Nephron (organoid): ENCODE results near the gene MSGN1.

Source experiments
- H3K27ac Mint-ChIP-seq, 3 experiments: 2 replicates each; pipeline ENCODE4 v1.8.0; 2020; ENCODE audit warnings: mixed read lengths in 3 of 3, mild to moderate bottlenecking in 2 of 3, moderate library complexity in 1 of 3
- H3K27me3 Mint-ChIP-seq: 2 replicates; pipeline ENCODE4 v1.8.0; 2021; ENCODE audit warnings: low read depth, mild to moderate bottlenecking, moderate library complexity, mixed read lengths
- H3K36me3 Mint-ChIP-seq: 2 replicates; pipeline ENCODE4 v1.8.0; 2020; ENCODE audit warnings: low read depth, mixed read lengths
- H3K4me1 Mint-ChIP-seq: 2 replicates; pipeline ENCODE4 v1.8.0; 2020; ENCODE audit warnings: mixed read lengths
- H3K4me3 Mint-ChIP-seq, 3 experiments: 2 replicates each; pipeline ENCODE4 v1.8.0; 2020; ENCODE audit warnings: mild to moderate bottlenecking in 3 of 3, mixed read lengths in 3 of 3, moderate library complexity in 2 of 3
- H3K9me3 Mint-ChIP-seq: 2 replicates; pipeline ENCODE4 v1.8.0; 2020; ENCODE audit warnings: mixed read lengths
- CTCF ChIP-seq, 3 experiments: fragments of 200-600 bp; sonication (generic); IDR thresholded peaks; one replicate each; pipeline ENCODE4 v1.5.0; 2021; ENCODE audit warnings: antibody characterized with exemption in 3 of 3; ENCODE audit not compliant: unreplicated experiment in 3 of 3

The MSGN1 gene

GRCh38 chr2:17805717-17806363, 10.4 kb upstream of the MSGN1 start:
- Mint-ChIP-seq H3K9me3 (no peaks in the 10 kb centered on the region), H3K4me3 (peak overlapping the region in 1 of 3 experiments; percentile 8), H3K36me3 (no peaks in the 10 kb centered on the region), H3K27me3 (no peaks in the 10 kb centered on the region), H3K4me1 (peaks cover 45% of the 10 kb centered on the region), H3K27ac (peak overlapping the region; percentile 21 to 51 (median 50))
- no peak for TF ChIP-seq CTCF (IDR thresholded peaks at IDR 0.05; ENCODE audit: unreplicated experiment in 3 of 3)

GRCh38 chr2:17813010-17813741, 3.1 kb upstream of the MSGN1 start:
- no peak for TF ChIP-seq CTCF (IDR thresholded peaks at IDR 0.05; ENCODE audit: unreplicated experiment in 3 of 3)
- Mint-ChIP-seq H3K36me3 (no peaks in the 10 kb centered on the region), H3K4me1 (peaks cover 53% of the 10 kb centered on the region), H3K9me3 (no peaks in the 10 kb centered on the region), H3K27me3 (no peaks in the 10 kb centered on the region), H3K4me3 (no peak overlapping the region), H3K27ac (peak overlapping the region; percentile 62 to 79 (median 66))

DNA sequence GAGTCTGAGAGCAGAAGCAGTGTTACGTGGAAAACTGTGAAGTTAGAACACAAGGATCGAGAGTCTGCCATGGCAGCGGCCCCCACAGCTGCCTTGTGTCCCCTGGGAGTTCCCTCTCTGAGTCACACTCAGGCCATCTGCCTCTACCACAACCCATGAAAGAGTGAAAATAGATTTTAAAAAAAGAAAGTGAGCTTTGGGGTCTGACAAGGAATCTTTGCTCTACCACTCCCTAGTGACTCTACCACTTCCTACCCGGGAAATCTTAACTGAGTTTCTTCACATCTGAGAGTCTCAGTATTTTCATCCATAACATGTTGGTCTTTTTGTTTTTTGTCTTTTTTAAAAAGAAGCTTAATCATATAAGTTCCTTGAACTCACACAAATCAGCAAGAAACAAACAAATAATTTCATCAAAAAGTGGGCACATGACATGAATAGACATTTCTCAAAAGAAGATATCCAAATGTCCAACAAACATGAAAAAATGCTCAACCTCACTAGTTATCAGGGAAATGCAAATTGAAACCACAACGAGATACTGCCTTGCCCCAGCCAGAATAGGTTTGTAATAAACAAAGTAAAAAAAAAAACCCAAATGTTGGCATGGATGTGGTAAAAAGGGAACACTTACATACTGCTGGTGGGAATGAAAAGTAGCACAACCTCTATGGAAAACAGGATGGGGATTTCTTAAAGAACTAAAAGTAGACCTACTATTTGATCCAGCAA, 2.4 kb upstream of the MSGN1 start:
- Mint-ChIP-seq H3K4me1 (peaks cover 53% of the 10 kb centered on the region), H3K27me3 (no peaks in the 10 kb centered on the region), H3K36me3 (no peaks in the 10 kb centered on the region), H3K27ac (peak overlapping the region; percentile 62 to 79 (median 66)), H3K4me3 (no peak overlapping the region), H3K9me3 (no peaks in the 10 kb centered on the region)
- no peak for TF ChIP-seq CTCF (IDR thresholded peaks at IDR 0.05; ENCODE audit: unreplicated experiment in 3 of 3)

GRCh38 chr2:17814601-17815000, 1.7 kb upstream of the MSGN1 start:
- H3K27me3 Mint-ChIP-seq = no peaks in the 10 kb centered on the region
- TF ChIP-seq CTCF (IDR thresholded peaks at IDR 0.05; ENCODE audit: unreplicated experiment in 3 of 3) = no peak
- peak overlapping the region in 1 of 3 experiments; percentile 62 for H3K27ac Mint-ChIP-seq
- no peaks in the 10 kb centered on the region for H3K9me3 Mint-ChIP-seq
- H3K4me3 Mint-ChIP-seq = no peak overlapping the region
- no peaks in the 10 kb centered on the region for H3K36me3 Mint-ChIP-seq
- peaks cover 53% of the 10 kb centered on the region for H3K4me1 Mint-ChIP-seq

- no peak overlapping the region for H3K4me3 Mint-ChIP-seq
These were observed 634 bp upstream of the MSGN1 start for GRCh38 chr2:17815468-17816184.

More at GRCh38 chr2:17815468-17816184, 634 bp upstream of the MSGN1 start:
- H3K9me3 Mint-ChIP-seq = no peaks in the 10 kb centered on the region
- peaks cover 58% of the 10 kb centered on the region for H3K4me1 Mint-ChIP-seq
- TF ChIP-seq CTCF (IDR thresholded peaks at IDR 0.05; ENCODE audit: unreplicated experiment in 3 of 3) = no peak
- no peaks in the 10 kb centered on the region for H3K36me3 Mint-ChIP-seq
- H3K27me3 Mint-ChIP-seq = no peaks in the 10 kb centered on the region
- H3K27ac Mint-ChIP-seq = no peak overlapping the region
